Prostate gland (tissue), 2 donors: ENCODE results near the gene ARHGAP18. TPM values are rescaled to one million over a fixed set of nuclear protein-coding genes. Genes with fewer than 3 reads are reported as not detected.

Source experiments
- DNase-seq: peaks from one replicate; pipeline ENCODE4 v3.0.0-alpha.2; 2019; ENCODE audit warnings: low spot score
- H3K27ac ChIP-seq, 2 donors: fragments of 200-600 bp; sonication (generic); 2 replicates each; pipeline ENCODE4 v1.5.1; 2017 to 2019
- H3K27me3 ChIP-seq: fragments of 200-600 bp; sonication (generic); replicated peaks from 2 replicates; pipeline ENCODE4 v1.5.1; 2019; ENCODE audit not compliant: insufficient read depth
- H3K36me3 ChIP-seq, 2 donors: fragments of 200-600 bp; sonication (generic); 1 replicate in 1 of 2; 2 replicates in 1 of 2; pipeline versions ENCODE4 v1.5.1 to v1.8.1; 2017 to 2019
- H3K4me1 ChIP-seq: fragments of 200-600 bp; sonication (generic); replicated peaks from 2 replicates; pipeline ENCODE4 v1.5.1; 2019
- H3K4me3 ChIP-seq, 2 donors: fragments of 200-600 bp; sonication (generic); 2 replicates each; pipeline ENCODE4 v1.5.1; 2017 to 2019
- H3K9me3 ChIP-seq: fragments of 200-600 bp; sonication (generic); 2 replicates; pipeline ENCODE4 v1.5.1; 2017
- POLR2A ChIP-seq: fragments of 450-650 bp; IDR thresholded peaks from one replicate; pipeline ENCODE4 v1.6.1; 2016; ENCODE audit warnings: antibody characterized with exemption, mild to moderate bottlenecking
- POLR2AphosphoS5 ChIP-seq: sonication (generic); formaldehyde crosslinking; IDR thresholded peaks from one replicate; pipeline ENCODE4 v1.6.1; 2017; ENCODE audit warnings: antibody characterized with exemption
- WGBS: methylation state at CpG from one replicate; pipeline ENCODE4 v1.1.5; 2018; 5-methylcytosine and 5-hydroxymethylcytosine counted together
- intact Hi-C: fragments of 100-400 bp; cut with DNase I; formaldehyde crosslinking; loops from one replicate; pipeline ENCODE4 v1.14.2; 2022
- total RNA-seq, 2 donors: library from RNA; depleted of rRNA; stranded (reverse); fragments of >200 nt; gene quantifications; one replicate each; pipeline ENCODE4 v1.1.0, GENCODE V29; 2016
- TF ChIP-seq, protein P1 (sequence below), 4 experiments: fragments of 200-600 bp in 2 of 4; fragments of 450-650 bp in 2 of 4; sonication (generic) in 2 of 4; IDR thresholded peaks; 1 replicate in 3 of 4; 2 replicates in 1 of 4; pipeline ENCODE4 v1.5.1; 2016 to 2019; ENCODE audit warnings: antibody characterized with exemption in 4 of 4, mild to moderate bottlenecking in 2 of 4, moderate library complexity in 2 of 4

ARHGAP18 gene
- total RNA-seq, 2 donors from 2014 or later, result 15.0 to 29.1 TPM

DNA sequence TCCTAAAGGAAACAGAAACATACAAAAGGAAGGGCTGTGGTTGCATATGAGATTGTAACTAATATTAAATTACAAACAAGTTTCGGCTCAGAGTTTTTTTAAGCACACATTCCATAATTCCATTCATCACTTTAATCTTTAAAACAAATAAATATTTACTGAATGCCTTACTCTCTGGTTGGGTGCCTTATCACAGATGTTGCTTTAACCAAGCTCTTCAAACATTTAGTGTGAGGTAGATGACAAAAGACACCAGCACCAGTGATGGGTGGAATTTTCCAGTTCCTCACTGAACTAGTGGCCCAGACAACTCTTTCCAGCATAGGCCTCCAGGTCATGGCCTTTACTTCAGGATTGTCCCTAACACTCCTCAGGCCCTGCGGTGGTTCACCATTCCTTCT, 58.7 kb downstream of the ARHGAP18 start:
- intact Hi-C loops, result no loop called here
- Histone ChIP-seq H3K27ac (no peak overlapping the region), H3K36me3 (no peaks in the 10 kb centered on the region), H3K4me1 (no peaks in the 10 kb centered on the region), H3K4me3 (no peak overlapping the region), H3K9me3 (no peaks in the 10 kb centered on the region), H3K27me3 (no peaks in the 10 kb centered on the region)
- no peak for DNase-seq
- 79% methylated on average over 2 of the region's 2 CpGs for WGBS
- no peak for TF ChIP-seq POLR2A
- TF ChIP-seq, protein P1, sequence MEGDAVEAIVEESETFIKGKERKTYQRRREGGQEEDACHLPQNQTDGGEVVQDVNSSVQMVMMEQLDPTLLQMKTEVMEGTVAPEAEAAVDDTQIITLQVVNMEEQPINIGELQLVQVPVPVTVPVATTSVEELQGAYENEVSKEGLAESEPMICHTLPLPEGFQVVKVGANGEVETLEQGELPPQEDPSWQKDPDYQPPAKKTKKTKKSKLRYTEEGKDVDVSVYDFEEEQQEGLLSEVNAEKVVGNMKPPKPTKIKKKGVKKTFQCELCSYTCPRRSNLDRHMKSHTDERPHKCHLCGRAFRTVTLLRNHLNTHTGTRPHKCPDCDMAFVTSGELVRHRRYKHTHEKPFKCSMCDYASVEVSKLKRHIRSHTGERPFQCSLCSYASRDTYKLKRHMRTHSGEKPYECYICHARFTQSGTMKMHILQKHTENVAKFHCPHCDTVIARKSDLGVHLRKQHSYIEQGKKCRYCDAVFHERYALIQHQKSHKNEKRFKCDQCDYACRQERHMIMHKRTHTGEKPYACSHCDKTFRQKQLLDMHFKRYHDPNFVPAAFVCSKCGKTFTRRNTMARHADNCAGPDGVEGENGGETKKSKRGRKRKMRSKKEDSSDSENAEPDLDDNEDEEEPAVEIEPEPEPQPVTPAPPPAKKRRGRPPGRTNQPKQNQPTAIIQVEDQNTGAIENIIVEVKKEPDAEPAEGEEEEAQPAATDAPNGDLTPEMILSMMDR (IDR thresholded peaks at IDR 0.05), result no peak
- TF ChIP-seq POLR2AphosphoS5, result no peak

DNA sequence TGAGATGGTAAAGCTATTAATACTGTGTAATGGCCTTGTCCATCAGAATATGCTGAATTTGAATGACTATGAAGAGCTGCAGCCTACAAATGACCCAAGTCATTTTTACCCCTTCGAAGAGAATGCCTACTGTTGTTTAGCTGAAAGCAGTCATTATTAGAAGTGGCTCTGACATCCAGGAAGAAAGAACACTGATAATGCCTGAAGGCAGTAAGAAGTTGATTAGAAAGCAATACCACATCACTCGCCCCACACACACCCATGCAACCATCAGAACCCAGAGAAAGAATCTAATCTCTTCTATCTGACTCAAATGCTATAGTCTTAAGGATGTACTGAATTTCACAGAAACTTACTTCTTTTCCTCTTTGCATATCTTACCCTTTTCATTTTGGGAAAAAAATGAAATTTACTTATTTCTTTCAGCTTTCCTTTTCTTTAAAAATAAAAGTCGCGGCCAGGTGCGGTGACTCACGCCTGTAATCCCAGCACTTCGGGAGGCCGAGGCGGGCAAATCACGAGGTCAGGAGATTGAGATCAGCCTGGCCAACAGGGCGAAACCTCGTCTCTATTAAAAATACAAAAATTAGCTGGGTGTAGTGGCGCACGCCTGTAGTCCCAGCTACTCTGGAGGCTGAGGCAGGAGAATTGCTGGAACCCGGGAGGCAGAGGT, 61.0 kb downstream of the ARHGAP18 start:
- H3K4me1 ChIP-seq, result no peaks in the 10 kb centered on the region
- DNase-seq, result no peak
- H3K36me3 ChIP-seq, result no peaks in the 10 kb centered on the region
- H3K9me3 ChIP-seq, result no peaks in the 10 kb centered on the region
- H3K27ac ChIP-seq, result no peak overlapping the region
- intact Hi-C loops, result no loop called here
- WGBS, result 89% methylated on average over 15 of the region's 15 CpGs
- TF ChIP-seq POLR2A, result no peak
- no peak for TF ChIP-seq POLR2AphosphoS5
- TF ChIP-seq, protein P1 (IDR thresholded peaks at IDR 0.05), result no peak
- H3K4me3 ChIP-seq, result no peak overlapping the region
- H3K27me3 ChIP-seq, result no peaks in the 10 kb centered on the region

DNA sequence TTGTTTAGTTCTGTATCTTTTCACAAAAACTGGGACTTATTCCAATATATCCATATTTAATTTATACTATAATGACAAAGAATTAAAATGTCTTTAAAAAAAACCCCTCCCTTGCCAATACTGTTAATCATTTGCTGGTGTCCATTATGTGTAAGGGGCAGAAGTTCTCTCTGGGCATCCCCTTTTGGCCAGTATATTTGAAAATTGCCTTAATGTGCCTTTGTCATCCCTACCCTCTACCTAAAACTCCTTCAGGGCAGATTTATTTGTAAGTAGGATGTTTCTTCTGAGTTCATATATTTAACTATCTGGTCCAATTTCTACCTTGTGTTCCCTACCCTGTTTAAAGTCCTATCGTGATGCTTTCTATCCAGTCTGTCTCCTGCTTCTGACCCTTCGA, 62.9 kb downstream of the ARHGAP18 start:
- Histone ChIP-seq H3K4me1 (no peaks in the 10 kb centered on the region), H3K36me3 (no peaks in the 10 kb centered on the region), H3K4me3 (no peak overlapping the region), H3K9me3 (no peaks in the 10 kb centered on the region), H3K27me3 (no peaks in the 10 kb centered on the region), H3K27ac (no peak overlapping the region)
- WGBS, result 76% methylated on average over 2 of the region's 2 CpGs
- intact Hi-C loops, result no loop called here
- TF ChIP-seq, protein P1 (IDR thresholded peaks at IDR 0.05), result no peak
- TF ChIP-seq POLR2A, result no peak
- no peak for TF ChIP-seq POLR2AphosphoS5
- no peak for DNase-seq

DNA sequence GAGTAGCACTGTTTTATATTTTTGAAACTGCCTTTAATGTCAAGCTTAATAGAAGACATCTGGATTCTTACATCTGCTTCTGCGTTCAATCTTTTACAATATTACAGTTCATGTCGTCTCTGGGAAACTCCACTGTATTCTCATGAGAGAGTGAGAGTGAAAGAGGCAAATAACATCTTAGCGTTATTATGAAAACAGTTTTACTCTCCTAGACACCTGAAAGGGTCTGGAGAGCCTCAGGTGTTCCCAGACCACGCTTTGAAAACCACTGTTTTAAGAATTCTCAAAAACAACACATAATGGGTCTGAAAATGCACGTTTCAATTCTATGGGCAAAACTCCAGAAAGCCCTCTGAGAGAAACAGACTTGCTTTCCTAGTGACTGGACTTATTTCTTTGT, 63.3 kb downstream of the ARHGAP18 start:
- intact Hi-C loops, result no loop called here
- DNase-seq, result no peak
- Histone ChIP-seq H3K36me3 (no peaks in the 10 kb centered on the region), H3K27ac (no peak overlapping the region), H3K4me1 (no peaks in the 10 kb centered on the region), H3K9me3 (no peaks in the 10 kb centered on the region), H3K27me3 (no peaks in the 10 kb centered on the region), H3K4me3 (no peak overlapping the region)
- WGBS, result 33% methylated on average over 5 of the region's 5 CpGs
- TF ChIP-seq POLR2A, result no peak

DNA sequence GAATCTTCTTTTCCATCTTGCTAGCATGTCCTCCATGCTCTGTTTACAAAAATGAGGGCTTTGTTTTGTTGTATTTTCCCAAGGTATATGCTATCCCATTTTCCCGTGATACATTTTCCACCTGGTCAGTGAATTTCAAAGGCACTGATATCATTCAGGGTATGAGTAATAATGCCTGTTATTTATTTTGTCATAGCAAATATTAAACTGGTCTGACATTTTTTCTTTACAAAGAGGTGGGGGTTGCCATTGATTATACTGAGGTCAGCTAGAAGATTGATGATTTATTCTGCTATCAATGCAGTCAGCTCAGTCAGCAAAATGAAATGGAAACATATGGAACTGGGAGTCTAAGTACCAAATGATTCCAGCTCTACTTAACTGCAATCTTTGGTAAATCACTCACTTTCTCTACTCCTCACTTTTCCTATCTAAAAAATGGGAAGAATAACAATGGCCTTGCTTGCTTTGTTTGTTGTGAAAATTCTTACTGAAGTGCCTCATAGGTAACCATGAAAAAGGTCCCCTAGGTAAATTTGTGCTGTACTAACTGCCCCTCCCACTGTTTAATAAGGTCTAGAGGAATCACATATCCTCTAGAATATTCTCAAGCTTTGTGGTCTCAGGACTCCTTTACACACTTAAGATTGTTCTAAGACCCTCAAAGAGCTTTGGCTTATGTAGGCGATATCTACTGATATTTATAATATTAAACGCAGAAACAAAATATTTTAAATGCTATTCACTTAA, 64.0 kb downstream of the ARHGAP18 start:
- DNase-seq, result no peak
- Histone ChIP-seq H3K4me1 (no peaks in the 10 kb centered on the region), H3K4me3 (no peak overlapping the region), H3K27ac (no peak overlapping the region), H3K27me3 (no peaks in the 10 kb centered on the region), H3K9me3 (no peaks in the 10 kb centered on the region), H3K36me3 (no peaks in the 10 kb centered on the region)
- no peak for TF ChIP-seq POLR2A
- TF ChIP-seq, protein P1 (IDR thresholded peaks at IDR 0.05), result no peak
- TF ChIP-seq POLR2AphosphoS5, result no peak
- intact Hi-C loops, result no loop called here
- 58% methylated on average over 3 of the region's 3 CpGs for WGBS
